Stromal cell of bone marrow (primary cell): ENCODE data around the gene ABCC8.

Experiments used
- DNase-seq: peaks from one replicate; pipeline ENCODE4 v3.0.0-alpha.2; 2012; ENCODE audit warnings: low read depth

The ABCC8 gene

DNA sequence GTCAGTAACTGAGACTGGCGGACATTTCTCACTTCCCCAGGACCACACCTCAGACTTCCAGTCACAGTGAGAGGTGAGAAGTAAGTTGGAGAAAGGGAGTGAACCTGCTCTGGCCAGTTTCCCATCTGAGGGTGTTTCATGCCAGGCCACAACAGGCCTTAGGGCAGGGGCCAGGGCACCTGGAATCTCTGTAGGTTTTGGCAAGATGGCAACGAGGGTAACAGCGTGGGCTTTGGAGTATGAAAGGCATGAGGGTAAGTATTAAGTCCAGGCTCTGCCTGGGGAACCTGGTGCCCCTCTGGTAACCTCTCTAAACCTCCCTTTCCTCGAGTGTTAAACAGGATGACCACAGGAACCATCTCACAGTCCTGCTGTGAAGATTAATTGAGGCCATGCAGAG lies 28.5 kb upstream of the ABCC8 start:
- no peak for DNase-seq

DNA sequence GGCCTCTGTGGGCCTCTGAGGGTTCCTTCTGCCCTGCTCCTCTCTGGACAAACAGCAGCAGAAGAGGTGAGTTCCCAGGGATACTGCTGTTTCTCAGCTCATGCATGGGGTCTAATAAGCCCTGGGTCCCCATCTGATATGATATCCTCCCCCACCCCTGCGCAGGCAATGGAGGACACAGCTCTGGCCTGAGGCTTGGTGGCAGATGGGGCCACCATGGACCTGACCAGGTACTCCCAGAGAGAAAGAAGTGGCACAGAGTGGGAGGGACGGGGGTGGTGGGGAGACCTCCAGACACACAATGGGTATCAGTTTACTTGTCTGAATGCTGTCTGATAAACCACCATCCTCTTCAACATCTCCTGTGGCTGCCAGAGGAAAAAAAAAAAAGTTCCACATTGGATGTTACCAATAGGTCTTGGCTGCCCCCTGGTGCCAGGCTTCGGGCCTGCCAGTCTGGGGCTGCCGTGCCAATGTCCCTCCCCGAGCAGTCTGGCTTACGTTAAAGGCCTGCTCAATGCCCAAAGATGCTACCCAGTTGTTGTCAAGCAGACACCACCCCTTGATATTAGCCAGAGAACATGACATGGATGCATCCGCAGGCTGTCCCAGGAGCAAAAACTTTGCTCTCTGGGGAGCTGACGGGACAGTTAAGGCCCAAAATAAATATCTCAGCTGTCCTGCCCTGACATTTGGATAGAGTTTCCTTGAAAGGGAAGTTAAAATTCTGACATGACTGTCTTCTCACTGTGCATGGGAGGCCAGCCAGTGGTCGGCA lies 27.9 kb upstream of the ABCC8 start:
- DNase-seq, result peak; percentile 26

DNA sequence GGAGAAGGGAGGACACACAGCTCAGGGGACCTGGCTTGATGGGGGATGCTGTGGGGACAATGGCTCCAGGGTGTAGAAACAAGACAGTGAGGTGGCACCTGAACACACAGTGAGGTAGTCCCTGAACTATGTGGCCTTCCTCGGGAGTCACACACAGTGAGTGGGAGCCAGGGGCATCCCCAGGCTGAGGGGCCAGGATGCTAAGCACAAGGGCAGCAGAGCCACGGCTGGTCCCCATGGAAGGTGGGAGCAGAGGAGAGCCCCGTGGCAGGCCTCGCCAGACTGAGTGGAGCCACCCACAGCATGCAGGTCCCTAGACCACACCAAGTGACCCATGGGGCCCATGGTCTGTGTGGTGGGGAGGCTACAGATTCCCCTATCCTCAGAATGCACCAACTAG lies 26.0 kb upstream of the ABCC8 start:
- no peak for DNase-seq

DNA sequence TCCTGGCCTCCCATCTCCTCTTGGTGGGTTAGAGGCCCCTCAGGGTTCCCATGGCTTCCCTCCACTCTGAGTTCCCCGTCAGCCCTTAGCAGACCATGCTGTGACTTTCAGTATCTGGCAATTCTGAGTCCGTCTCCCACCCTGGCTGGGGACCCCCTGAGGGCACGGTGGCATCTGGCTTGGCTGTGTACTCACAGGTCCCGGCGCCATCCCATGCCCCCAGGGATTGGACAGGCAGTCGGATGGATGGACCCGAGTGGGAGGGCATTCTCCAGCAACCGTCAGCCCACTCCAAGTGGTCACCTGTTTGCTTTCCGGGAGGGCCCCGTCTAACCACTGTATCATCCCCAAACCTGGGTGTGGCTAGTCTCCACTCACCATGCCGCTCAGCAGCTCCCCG lies 24.0 kb upstream of the ABCC8 start:
- no peak for DNase-seq

DNA sequence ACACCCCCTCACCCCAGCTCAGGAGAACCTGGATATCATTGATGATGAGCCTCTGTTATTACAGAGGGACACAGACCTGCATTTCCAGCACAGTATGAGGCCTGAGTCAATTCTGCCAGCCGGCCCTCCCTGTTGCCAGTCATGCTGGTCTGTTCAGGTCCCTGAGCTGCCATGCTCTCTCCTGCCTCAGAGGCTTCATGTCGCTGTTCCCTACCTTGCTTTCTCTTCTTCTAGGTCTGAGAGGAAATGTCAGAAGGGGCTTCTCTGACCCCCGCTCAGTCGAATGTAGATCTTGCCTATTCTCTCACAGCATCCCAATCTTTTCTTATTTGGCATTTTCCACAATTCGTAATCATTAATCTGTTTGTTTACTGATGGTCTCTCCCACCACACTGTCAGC lies 21.8 kb upstream of the ABCC8 start:
- no peak for DNase-seq

DNA sequence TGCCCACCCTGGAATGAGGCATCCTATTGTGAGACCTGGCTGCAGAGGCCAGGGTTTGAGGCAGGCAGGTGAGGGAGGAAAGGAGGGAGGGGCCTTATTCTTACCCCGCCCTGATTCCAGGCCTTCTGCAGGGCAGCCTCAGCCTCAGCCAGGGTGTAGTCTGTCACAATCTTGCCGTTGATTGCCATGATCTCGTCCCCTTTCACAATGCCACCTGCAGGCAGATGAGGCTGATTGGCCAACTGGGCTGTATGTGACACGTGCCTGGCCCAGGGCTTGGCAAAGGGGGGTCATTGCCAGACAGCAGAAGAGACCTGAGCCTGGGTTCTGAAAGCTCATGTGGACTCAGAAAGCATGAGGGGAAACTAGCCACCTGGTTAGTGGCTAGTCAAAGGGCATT lies 21.4 kb upstream of the ABCC8 start:
- DNase-seq, result no peak

DNA sequence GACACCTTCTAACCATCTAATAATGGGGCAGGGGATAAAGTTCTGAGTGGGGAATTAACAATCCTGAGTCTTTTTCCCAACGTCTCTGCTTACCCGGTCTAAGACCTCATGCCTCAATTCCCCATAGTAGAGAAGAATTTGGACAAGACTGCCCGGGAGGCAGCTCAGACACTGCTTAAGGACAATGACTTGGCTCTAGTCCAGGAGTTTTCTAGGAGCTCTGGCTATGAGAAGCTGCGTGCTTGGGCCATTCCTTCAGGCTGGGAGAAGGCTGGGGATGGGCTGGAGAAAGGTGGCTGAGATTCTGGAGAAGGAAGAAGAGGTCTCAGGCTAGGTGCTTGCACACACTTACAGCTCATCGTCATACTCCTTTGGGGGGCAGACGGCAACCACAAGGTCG lies 19.8 kb upstream of the ABCC8 start:
- peak; percentile 4 for DNase-seq

DNA sequence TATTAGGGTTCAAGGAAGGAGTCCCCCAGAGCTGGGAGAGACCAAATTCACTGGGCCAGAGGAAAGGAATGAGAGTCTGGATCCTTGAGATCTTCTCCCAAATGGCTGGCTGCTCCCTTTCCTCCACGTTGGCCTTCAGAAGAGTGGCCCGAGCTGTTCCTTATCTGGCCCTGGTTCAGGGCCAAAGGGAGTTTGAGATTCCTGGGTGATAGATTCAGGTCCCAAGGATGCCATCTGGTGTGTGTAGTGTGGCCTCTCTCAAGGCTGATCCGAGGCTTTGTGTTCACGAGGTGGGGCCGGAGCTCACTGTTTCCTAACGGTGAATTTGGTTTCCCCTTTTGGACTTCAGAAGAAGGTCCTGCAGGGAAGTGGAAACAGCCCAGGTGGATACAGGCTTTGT lies 17.4 kb upstream of the ABCC8 start:
- DNase-seq, result no peak

DNA sequence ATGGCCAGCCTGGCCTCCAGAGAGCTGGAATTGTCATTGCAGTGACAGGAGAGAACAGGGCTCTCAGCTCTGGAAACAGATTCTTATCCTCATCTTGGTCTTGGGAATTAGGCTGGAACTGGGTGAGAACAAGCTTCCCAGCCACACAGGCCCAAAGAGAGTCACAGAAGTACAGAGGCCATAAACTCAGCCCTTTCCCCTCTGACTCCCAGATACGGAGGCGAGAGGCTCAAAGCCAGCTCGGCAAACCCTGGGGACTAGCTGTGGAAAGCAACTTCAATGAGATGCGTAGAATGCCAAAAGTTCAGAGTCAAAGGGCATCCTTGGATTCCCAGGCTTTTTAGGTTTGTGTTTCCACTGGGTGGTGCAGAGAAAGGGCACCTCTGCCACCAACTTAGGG lies 14.3 kb upstream of the ABCC8 start:
- no peak for DNase-seq

DNA sequence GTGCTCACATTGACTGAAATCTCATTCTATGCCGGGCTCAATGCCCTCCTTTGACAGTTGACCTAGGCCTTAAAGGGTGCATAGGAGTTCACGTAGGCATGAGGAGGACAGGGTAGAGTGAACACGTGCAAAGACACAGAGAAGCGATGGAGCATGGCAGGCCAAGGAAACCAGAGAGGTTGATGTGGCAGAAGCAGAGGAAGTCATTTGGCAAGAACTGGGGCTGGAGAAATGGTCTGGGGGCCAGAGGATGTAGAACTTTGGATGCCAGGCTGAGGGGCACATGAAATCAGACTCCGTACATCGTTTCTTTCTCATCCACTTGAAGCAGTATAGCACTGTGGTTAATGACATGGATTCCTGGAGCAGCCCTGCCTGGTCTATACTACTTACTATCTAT lies 13.6 kb upstream of the ABCC8 start:
- DNase-seq, result no peak

DNA sequence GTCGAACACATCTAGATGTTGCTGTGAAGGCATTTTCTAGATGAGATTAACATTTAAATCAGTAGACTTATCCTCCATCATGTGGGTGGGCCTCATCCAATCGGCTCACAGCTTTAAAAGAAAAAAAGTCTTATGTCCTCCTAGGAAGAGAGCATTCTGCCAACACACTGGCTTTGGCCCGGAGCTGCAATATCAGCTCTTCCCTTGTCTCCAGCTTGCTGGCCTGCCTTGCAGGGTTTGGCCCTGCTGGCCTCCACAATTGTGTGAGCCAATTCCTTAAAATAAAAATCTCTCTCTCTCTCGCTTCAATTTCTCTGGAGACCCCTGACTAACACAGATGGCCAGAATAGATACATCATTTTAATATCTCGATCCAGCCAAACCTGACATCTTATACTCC lies 13.1 kb upstream of the ABCC8 start:
- DNase-seq, result no peak

DNA sequence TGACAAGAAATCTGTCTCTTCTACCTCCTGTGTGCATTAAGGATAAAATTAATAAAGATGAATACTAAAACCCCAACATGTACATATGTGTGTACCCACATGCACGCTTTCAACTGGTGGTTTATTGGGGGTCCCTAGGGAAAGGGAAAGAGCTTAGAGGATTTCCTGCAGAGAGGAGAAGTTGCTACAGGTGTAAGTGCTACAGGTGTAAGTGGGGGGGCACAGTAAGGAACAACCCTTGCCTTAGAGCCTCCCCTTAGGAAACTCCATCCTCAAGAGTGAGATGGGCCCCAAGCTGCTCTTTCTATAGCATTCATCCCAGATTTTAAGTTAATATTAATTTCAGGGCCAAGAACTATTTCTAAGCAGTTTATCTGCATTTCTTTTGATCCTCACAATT lies 11.9 kb upstream of the ABCC8 start:
- DNase-seq, result no peak

DNA sequence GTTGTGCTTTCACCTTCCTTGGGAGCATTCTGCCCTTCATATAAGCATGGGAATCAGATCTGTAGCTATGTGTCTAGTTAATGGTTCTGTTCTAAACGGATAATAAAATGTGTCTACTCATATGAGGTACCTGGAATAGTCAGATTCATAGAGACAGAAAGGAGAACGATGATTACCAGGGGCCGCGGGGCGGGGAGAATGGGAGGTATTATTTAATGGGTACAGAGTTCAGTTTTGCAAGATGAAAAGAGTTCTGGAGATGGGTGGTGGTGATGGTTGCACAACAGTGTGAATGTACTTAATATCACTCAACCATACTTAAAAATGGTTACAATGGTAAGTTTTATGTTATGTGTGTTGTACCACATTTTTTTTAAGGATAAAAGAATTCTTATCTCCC lies 10.0 kb upstream of the ABCC8 start:
- no peak for DNase-seq

DNA sequence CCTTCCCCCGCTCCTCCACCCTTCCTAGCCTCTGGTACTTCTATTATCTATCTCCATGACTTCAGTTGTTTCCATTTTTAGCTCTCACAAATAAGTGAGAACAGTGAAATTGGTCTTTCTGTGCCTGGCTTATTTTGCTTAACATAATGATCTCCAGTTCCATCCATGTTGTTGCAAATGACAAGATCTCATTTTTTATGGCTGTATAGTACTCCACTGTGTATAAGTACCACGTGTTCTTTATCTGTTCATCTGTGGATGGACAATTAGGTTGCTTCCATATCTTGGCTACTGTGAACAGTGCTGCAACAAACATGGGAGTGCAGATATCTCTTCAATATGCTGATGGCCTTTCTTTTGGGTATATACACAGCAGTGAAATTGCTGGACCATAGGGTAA lies 6.9 kb upstream of the ABCC8 start:
- DNase-seq, result no peak

DNA sequence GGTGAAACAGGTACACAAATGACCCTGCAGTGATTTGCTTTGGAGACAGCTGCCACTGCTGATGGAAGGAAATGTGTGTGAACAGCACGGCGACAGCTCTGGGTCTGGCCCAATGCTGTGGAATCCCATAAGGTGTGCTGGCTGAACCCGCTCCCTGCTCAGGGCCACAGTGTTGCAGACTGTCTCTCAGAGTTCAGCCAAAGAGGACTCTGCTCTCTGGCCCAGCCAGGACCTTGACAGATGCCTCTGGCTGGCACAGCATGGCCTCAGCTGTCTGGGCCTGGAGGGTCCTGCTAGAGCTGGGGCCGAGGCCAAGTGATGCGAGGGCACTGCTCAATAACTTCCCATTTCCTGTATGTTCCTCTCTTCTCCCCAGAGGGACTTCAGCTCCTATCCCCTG lies 5.3 kb upstream of the ABCC8 start:
- no peak for DNase-seq

DNA sequence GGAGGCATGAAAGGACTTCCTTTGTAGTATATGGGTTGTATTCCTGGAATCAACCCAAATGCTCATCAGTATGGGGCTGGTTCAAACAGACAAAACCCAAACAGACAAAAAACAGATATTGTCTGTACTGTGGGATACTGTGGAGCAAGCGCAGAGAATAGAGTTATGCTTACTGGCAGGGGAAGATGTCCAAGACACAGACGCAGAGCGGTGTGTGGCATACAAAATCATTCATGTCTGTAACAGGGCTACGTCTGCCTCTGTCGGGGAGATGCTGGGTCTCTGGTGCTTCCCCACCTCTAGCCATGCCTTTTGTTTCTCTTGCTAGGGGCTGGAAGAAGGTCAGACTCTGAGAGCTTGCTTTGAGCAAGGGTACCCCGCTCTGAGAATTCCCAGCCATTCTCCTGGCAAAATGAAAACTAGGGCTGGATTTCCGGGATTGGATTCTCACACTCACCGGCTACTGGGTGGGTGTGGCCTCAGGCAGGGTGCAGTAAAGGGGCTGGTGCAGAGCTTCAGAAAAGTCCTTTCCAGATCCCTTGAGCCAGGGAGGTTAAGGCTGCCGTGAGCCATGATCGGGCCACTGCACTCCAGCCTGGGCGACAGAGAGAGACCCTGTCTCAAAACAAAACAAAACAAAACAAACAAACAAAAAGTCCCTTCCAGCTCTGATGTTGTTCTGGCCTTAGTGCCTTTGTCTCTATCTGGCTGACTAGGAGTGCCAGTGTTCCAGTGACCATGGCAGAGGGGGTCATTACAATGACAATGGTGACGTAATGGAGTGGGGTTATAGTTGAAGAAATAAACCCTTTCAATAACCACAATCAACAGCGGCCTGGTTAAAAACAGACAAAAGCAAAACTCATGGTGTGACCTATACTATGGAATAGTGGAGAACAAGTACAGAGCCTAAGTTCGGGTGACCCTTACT lies 2.9 kb upstream of the ABCC8 start:
- no peak for DNase-seq

DNA sequence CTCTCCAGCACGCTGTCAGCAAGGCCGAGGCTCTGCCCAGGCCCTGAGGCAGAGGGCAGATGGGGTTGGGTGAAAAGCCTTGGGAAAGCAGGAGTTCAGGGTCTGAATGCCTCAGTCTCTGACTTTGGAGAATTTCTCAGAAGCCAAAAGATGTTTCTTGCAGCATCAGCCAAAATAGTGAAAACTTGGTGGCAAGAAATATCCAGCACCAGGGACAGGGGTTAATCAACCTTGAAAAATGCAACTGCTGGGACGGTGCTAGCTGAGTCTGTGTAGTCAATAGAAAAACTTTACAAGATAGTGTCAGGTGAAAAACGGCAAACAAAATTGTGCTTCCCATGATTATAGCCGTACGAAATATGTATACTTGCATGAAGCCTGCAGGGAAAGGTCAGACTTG lies 1.4 kb upstream of the ABCC8 start:
- no peak for DNase-seq

DNA sequence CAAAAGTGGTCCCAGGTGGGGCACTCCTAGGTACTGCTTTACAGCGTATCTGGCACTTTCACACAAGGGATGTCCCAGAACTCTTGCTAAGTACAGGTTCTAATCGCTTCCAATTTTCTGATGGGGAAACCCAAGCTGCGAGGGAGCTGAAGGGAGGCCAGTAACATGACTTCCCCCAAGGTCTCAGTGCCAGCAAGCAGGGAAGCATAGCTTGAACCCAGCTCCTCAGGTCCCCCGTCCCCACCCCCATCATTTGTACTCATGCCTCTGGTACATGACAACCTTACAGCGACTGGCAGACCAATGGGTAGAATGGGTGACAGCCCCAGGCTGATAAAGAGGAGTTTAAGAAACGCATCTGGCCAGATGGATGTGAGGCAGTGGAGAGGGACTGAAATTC lies 716 bp upstream of the ABCC8 start:
- no peak for DNase-seq

DNA sequence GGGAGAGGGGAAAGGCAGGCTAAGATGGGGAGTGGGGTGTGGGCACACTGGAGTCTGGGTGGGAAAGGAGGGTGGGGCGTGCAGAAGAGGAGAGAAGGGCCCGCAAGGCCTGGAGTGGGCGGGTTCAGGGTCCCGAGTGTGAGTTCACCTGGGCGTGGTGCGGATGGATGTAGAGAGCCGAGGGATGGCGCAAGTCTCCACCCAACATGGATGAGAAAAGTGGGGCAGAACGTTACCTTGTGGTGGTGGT lies 364 bp upstream of the ABCC8 start:
- DNase-seq, result no peak

DNA sequence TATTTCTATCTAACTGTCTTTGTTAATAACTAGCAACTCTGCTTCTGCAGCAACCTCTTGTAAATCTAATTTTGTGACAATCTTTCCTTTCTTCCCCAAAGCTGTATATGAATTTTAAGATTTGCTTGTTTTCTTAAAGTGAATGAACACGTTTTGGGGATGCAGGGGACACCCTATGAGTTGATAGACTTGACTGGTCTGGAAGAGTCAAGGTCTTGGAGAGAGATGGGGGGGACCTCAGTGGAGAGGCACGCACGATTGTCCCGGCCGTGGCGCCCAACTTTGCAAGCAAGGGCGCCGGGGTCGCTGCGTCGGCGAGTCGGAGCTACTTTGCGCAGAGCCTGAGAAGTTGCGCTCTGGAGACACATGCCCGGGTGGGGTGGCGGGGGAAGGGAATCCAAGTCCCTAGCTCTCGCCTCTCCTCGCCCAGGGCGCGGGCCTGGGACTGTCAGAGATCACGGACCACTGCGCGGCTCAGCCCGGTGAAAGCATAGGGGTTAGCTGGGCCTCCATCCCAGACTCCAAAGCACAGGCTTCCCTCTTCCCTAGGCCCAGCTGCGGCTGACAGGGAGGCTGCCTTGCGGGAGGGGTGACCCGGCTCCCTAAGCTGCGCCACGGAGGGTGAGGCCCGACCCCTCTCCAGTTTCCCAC lies 854 bp downstream of the ABCC8 start:
- no peak for DNase-seq

DNA sequence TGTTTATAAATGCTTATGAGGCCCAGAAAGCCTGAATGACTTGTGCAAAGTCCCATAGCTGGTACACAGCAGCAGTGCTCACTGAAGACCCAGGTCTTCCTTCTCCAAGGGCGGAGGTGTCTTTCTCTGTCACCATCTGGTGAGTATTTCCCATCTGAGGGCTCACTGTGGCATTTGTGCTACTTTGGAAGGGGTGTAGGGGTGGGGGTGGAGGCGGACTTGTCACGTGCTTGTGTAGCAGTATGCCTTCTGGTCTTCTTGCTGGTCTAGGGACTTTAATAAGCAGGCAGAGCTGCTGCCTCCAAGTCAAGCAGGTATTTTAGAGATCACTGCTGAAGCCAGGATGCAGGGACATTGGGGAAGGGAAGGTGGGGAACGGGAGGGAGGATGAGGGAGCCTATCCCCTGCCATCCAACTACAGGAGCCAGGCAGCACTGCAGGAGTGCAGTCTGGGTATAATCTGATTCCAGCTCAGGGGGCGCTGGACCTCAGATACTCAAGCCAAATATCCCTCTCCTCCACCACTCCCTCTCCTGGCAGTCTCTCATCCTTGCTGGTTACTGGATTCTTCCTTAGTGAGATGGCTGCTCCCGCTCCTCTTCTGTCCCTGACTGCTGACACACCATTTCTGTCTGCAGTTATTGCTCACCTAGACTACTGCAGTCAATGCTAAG lies 3.4 kb downstream of the ABCC8 start:
- DNase-seq, result no peak

DNA sequence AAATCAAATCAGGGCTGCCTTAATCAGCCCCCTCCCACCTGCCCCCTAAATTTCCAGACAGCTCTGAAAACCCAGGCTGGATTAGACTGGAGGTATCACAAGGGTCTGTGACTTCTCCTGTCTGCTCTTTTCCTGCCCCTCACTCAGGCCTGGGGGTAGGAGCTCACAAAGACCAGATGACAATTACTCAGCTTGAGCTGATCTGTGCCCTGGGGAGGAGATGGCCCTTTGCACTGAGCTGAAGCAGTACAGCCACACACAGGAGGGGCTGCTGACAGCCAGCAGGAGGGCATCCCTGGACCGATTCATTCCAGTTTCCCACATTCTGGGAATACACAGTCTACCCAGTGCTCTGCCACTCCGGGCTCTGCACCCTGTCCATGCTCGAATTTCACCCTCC lies 4.2 kb downstream of the ABCC8 start:
- DNase-seq, result no peak

DNA sequence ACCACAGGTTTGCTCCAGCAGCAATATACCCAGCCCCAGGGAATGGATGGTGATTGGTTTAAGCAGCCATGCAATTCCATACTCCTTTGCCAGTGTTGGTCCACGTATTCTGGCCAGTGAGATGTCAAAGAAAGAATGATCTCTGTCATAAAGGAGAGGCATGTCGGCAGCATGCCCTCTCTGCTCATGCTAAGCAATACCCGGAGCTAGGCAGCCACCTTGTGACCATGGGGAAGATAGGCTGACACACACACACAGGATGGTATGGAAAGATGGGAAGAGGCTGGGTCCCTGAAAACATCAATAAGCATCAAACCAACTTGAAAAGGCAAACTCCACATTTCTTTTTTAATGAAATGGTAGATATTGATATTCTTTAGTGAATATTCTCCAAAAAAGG lies 5.1 kb downstream of the ABCC8 start:
- no peak for DNase-seq
